Panc1 (cell line): ENCODE measurements around the gene FAM241B. TPM values are rescaled to one million over a fixed set of nuclear protein-coding genes. Genes with fewer than 3 reads are reported as not detected.

Experiments
- ATAC-seq: fragments of 200-7000 bp; cut with Tn5 transposase; 2 replicates; pipeline ENCODE4 v1.9.1; 2020; ENCODE audit warnings: mild to moderate bottlenecking, moderate library complexity
- BruUV-seq: library from RNA; stranded (reverse); fragments of 400-500 nt; replicated peaks from 2 replicates; lab custom pipeline; 2021; lab: Mats Ljungman, UMichigan
- CTCF ChIA-PET: fragments of 300-600 bp; sonication (Branson Sonifier 250); formaldehyde crosslinking; loops from one replicate; lab custom pipeline; 2022; ENCODE audit warnings: antibody characterized with exemption; lab: Charles Lee
- POLR2A ChIA-PET: fragments of 300-600 bp; sonication (Branson Sonifier 250); formaldehyde crosslinking; loops from one replicate; lab custom pipeline; 2022; ENCODE audit warnings: antibody characterized with exemption; lab: Charles Lee
- DNase-seq: peaks from one replicate; pipeline ENCODE4 v3.0.0-alpha.2; 2010; ENCODE audit warnings: low read depth, low spot score
- H3K27ac ChIP-seq: 2 replicates; pipeline ENCODE4 v1.5.1; 2011; ENCODE audit warnings: mild to moderate bottlenecking, low read length, inconsistent platforms
- H3K27me3 ChIP-seq: fragments of 200-500 bp; sonication (Bioruptor generic); 2 replicates; pipeline ENCODE4 v1.6.0; 2014; ENCODE audit warnings: low read length, inconsistent platforms; ENCODE audit not compliant: control insufficient read depth, insufficient read depth
- H3K36me3 ChIP-seq: fragments of 200-500 bp; sonication (Bioruptor generic); 2 replicates; pipeline ENCODE4 v1.5.1; 2014; ENCODE audit warnings: inconsistent platforms, mild to moderate bottlenecking, low read length, moderate library complexity; ENCODE audit not compliant: control insufficient read depth, insufficient read depth
- H3K4me1 ChIP-seq: 2 replicates; pipeline ENCODE4 v1.5.1; 2011; ENCODE audit warnings: inconsistent platforms, mild to moderate bottlenecking, low read length, moderate library complexity; ENCODE audit not compliant: control insufficient read depth, insufficient read depth
- H3K4me3 ChIP-seq, 2 experiments: 2 replicates each; pipeline ENCODE4 v1.5.1; 2011 to 2012; ENCODE audit warnings: low read depth in 2 of 2, low read length in 2 of 2, mild to moderate bottlenecking in 2 of 2, inconsistent platforms in 1 of 2, moderate library complexity in 1 of 2
- H3K9me3 ChIP-seq: fragments of 200-500 bp; sonication (Bioruptor generic); 2 replicates; pipeline ENCODE4 v1.5.1; 2014; ENCODE audit warnings: low read depth, mild to moderate bottlenecking, inconsistent platforms, low read length, moderate library complexity; ENCODE audit not compliant: control insufficient read depth, insufficient read depth
- POLR2AphosphoS5 ChIP-seq: IDR thresholded peaks from 2 replicates; pipeline ENCODE4 v1.6.1; 2012; ENCODE audit warnings: mild to moderate bottlenecking, low read depth, low read length, moderate library complexity
- SIN3A ChIP-seq: IDR thresholded peaks from 2 replicates; pipeline ENCODE4 v1.6.1; 2012; ENCODE audit warnings: low read depth, mild to moderate bottlenecking, low read length, moderate library complexity, borderline replicate concordance; ENCODE audit not compliant: insufficient read depth
- TCF7L2 ChIP-seq: IDR thresholded peaks from 2 replicates; pipeline ENCODE4 v1.6.1; 2011; ENCODE audit warnings: mild to moderate bottlenecking, low read depth, low read length, inconsistent platforms
- in situ Hi-C: cut with HindIII; loops from 2 replicates; pipeline ENCODE4 v1.10.0; 2016; ENCODE audit warnings: low sequenced_read_pairs, low pct_unique_long_range_greater_than_20kb
- intact Hi-C: fragments of 100-400 bp; cut with micrococcal nuclease; formaldehyde crosslinking; loops from one replicate; pipeline ENCODE4 v1.10.0; 2022; ENCODE audit not compliant: unreplicated experiment
- total RNA-seq: library from RNA; stranded (reverse); gene quantifications from one replicate; pipeline ENCODE4 v1.2.1, GENCODE V29; 2021; ENCODE audit not compliant: unreplicated experiment
- TF ChIP-seq, protein P1 (sequence below): fragments of 450-650 bp; IDR thresholded peaks from 2 replicates; pipeline ENCODE4 v1.5.1; 2017; ENCODE audit warnings: mild to moderate bottlenecking
- TF ChIP-seq, protein P2 (sequence below), 2 experiments: IDR thresholded peaks; 2 replicates each; pipeline ENCODE4 v1.6.1; 2011 to 2012; ENCODE audit warnings: low read depth in 2 of 2, control low read depth in 1 of 2, low read length in 1 of 2, mild to moderate bottlenecking in 1 of 2, moderate library complexity in 1 of 2; ENCODE audit not compliant: insufficient read depth in 1 of 2

The FAM241B gene
- total RNA-seq, 1 experiment from 2014 or later: 29.1 TPM

DNA sequence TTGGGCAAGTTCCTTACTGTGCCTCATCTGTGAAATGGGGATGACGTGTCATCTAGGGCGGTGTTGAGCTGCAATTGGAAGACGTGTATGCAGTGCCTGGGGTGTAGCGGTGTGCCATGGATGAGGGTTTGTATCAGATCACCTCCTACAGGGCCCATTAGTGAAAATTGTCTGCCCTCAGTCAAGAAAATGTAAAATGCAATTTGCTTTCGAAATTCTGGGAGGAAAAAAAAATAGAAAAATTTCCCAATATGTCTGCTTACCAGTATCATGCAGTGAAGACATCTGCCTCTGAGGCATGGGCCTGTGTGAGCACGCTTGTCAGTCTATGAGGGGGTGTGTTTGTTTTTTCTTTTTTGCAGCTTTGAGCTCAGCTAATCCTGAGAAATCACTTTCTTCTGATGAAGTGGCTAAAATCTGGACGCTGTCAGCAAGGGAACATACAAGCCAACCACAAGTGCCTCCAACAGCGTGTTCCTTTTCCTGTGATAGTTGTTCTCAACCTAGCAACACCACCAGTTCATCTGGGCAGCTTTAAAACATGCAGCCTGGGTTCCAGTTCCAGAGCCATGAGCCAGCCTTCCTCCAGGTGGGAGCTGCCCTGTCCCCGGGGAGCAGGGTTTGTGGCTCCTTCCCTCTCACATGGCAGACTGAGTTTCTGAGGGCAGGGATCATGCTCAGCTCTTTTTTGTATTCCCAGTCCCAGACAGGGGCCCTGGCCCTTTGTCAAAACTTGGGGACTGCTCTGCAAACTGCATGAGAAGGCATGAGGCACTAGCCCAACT lies 10.3 kb downstream of the FAM241B start:
- no peaks in the 10 kb centered on the region for H3K27me3 ChIP-seq
- DNase-seq: no peak
- no peaks in the 10 kb centered on the region for H3K4me1 ChIP-seq
- H3K27ac ChIP-seq: no peak overlapping the region
- POLR2A ChIA-PET: no interaction called here
- CTCF ChIA-PET: interaction anchor here (1.0 to 1.4 kb wide), 2 partner anchors 11 to 125 kb away, joined by 3 to 4 read pairs; no protein-coding TSS in a partner anchor
- no peak for ATAC-seq
- BruUV-seq: no TSS peak
- H3K9me3 ChIP-seq: no peaks in the 10 kb centered on the region
- H3K36me3 ChIP-seq: no peaks in the 10 kb centered on the region
- no peak overlapping the region for H3K4me3 ChIP-seq
- no peak for TF ChIP-seq TCF7L2
- TF ChIP-seq POLR2AphosphoS5: no peak
- in situ Hi-C loops: no loop called here
- intact Hi-C loops: loop anchor here (10.0 kb wide), 1 partner anchor 274 kb away; no protein-coding TSS in a partner anchor

DNA sequence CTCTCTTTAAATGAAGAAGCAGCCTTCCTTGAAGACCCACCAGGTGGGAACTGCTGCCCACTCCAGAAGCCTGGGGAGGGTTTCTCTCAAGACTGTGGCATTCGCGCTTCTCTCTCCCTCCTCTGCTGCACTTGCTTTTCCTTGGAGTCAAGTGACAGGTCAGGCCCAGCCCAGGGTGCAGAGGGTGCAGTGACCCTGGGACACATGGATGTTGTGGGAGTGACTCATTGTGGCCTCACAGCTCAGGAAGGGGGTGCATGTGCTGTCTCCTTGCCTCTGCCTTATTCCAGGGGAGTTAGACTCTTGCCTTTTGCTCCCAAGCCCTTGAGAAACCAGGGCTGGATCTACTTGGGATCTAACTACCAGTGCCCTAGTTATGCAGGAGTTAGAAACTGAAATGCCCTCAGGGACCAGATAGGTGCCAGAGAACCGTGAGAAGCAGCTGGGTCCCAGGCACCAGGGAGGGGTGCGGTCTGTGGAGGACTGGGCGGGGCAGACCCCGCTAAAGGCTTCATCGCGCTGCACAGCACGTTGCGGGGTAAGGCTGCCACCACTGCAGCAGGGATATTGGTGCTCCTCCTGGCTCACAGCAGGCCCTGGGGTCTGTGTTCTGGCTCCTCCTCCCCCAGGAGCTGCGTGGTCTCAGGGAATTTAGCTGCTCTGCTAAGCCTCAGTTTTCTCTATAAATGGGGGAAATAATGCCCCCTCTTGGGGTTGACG lies 11.4 kb downstream of the FAM241B start:
- no peaks in the 10 kb centered on the region for H3K36me3 ChIP-seq
- no peaks in the 10 kb centered on the region for H3K4me1 ChIP-seq
- no peaks in the 10 kb centered on the region for H3K9me3 ChIP-seq
- no peak overlapping the region for H3K4me3 ChIP-seq
- no peak for DNase-seq
- intact Hi-C loops (loop anchor here (10.0 kb wide), 1 partner anchor 273 kb away; no protein-coding TSS in a partner anchor), in situ Hi-C loops (no loop called here)
- H3K27ac ChIP-seq: no peak overlapping the region
- ATAC-seq: no peak
- H3K27me3 ChIP-seq: no peaks in the 10 kb centered on the region
- POLR2A ChIA-PET: no interaction called here
- TF ChIP-seq, protein P1, sequence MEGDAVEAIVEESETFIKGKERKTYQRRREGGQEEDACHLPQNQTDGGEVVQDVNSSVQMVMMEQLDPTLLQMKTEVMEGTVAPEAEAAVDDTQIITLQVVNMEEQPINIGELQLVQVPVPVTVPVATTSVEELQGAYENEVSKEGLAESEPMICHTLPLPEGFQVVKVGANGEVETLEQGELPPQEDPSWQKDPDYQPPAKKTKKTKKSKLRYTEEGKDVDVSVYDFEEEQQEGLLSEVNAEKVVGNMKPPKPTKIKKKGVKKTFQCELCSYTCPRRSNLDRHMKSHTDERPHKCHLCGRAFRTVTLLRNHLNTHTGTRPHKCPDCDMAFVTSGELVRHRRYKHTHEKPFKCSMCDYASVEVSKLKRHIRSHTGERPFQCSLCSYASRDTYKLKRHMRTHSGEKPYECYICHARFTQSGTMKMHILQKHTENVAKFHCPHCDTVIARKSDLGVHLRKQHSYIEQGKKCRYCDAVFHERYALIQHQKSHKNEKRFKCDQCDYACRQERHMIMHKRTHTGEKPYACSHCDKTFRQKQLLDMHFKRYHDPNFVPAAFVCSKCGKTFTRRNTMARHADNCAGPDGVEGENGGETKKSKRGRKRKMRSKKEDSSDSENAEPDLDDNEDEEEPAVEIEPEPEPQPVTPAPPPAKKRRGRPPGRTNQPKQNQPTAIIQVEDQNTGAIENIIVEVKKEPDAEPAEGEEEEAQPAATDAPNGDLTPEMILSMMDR: no peak
- TF ChIP-seq SIN3A (no peak), POLR2AphosphoS5 (no peak), TCF7L2 (no peak)
- TF ChIP-seq, protein P2, sequence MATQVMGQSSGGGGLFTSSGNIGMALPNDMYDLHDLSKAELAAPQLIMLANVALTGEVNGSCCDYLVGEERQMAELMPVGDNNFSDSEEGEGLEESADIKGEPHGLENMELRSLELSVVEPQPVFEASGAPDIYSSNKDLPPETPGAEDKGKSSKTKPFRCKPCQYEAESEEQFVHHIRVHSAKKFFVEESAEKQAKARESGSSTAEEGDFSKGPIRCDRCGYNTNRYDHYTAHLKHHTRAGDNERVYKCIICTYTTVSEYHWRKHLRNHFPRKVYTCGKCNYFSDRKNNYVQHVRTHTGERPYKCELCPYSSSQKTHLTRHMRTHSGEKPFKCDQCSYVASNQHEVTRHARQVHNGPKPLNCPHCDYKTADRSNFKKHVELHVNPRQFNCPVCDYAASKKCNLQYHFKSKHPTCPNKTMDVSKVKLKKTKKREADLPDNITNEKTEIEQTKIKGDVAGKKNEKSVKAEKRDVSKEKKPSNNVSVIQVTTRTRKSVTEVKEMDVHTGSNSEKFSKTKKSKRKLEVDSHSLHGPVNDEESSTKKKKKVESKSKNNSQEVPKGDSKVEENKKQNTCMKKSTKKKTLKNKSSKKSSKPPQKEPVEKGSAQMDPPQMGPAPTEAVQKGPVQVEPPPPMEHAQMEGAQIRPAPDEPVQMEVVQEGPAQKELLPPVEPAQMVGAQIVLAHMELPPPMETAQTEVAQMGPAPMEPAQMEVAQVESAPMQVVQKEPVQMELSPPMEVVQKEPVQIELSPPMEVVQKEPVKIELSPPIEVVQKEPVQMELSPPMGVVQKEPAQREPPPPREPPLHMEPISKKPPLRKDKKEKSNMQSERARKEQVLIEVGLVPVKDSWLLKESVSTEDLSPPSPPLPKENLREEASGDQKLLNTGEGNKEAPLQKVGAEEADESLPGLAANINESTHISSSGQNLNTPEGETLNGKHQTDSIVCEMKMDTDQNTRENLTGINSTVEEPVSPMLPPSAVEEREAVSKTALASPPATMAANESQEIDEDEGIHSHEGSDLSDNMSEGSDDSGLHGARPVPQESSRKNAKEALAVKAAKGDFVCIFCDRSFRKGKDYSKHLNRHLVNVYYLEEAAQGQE (IDR thresholded peaks at IDR 0.05; ENCODE audit: insufficient read depth in 1 of 2, low read depth in 2 of 2, low read length in 1 of 2): no peak
- CTCF ChIA-PET: interaction anchor here (0.5 to 0.8 kb wide), 2 partner anchors 160 to 173 kb away, joined by 3 to 4 read pairs; no protein-coding TSS in a partner anchor
- no TSS peak for BruUV-seq
